Uterus (tissue), 2 donors: ENCODE results near the gene FHL1.

ENCODE experiments used
- CTCF ChIP-seq, 4 experiments: fragments of 200-600 bp in 2 of 4; fragments of 450-650 bp in 2 of 4; sonication (generic) in 2 of 4; IDR thresholded peaks; one replicate each; pipeline ENCODE4 v1.5.1; 2016 to 2019; ENCODE audit warnings: antibody characterized with exemption in 4 of 4, mild to moderate bottlenecking in 2 of 4, moderate library complexity in 1 of 4
- POLR2A ChIP-seq, 2 donors: fragments of 450-650 bp; IDR thresholded peaks; one replicate each; pipeline ENCODE4 v1.6.1; 2016; ENCODE audit warnings: antibody characterized with exemption in 2 of 2, mild to moderate bottlenecking in 1 of 2, moderate library complexity in 1 of 2

DNA sequence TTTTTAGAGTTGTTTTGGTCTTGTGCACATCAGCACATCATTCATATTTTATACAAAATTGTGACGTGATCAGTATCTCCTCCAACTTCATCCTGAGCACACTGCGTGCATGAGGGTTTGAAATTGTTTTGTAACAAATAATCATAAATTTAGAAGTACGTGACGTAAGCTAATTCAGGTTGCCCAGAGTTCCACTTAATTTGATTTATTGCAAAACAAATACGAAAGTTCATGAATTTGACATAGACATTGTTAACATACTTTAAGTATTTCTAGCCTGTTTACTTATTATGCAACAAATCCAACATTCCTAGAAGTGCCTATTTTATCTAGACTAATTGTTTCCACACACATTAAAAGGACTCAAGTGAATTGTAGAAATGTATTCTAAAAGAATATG is 55.6 kb downstream of the FHL1 start:
- TF ChIP-seq CTCF (IDR thresholded peaks at IDR 0.05) = no peak
- TF ChIP-seq POLR2A (IDR thresholded peaks at IDR 0.05) = no peak
